AG09309 (cell line): ENCODE measurements around the gene NOS3.

Experiments used
- DNase-seq: peaks from one replicate; pipeline ENCODE4 v3.0.0-alpha.2; 2010; ENCODE audit warnings: low read depth
- H3K4me3 ChIP-seq: 2 replicates; pipeline ENCODE4 v1.5.1; 2011; ENCODE audit warnings: mild to moderate bottlenecking, low read depth, low read length, moderate library complexity; ENCODE audit not compliant: control insufficient read depth
- TF ChIP-seq, protein P1 (sequence below): IDR thresholded peaks from 2 replicates; pipeline ENCODE4 v1.5.1; 2011; ENCODE audit warnings: mild to moderate bottlenecking, low read depth, low read length, inconsistent platforms; ENCODE audit not compliant: insufficient read depth, control insufficient read depth; ENCODE audit errors: missing control alignments

NOS3 gene

DNA sequence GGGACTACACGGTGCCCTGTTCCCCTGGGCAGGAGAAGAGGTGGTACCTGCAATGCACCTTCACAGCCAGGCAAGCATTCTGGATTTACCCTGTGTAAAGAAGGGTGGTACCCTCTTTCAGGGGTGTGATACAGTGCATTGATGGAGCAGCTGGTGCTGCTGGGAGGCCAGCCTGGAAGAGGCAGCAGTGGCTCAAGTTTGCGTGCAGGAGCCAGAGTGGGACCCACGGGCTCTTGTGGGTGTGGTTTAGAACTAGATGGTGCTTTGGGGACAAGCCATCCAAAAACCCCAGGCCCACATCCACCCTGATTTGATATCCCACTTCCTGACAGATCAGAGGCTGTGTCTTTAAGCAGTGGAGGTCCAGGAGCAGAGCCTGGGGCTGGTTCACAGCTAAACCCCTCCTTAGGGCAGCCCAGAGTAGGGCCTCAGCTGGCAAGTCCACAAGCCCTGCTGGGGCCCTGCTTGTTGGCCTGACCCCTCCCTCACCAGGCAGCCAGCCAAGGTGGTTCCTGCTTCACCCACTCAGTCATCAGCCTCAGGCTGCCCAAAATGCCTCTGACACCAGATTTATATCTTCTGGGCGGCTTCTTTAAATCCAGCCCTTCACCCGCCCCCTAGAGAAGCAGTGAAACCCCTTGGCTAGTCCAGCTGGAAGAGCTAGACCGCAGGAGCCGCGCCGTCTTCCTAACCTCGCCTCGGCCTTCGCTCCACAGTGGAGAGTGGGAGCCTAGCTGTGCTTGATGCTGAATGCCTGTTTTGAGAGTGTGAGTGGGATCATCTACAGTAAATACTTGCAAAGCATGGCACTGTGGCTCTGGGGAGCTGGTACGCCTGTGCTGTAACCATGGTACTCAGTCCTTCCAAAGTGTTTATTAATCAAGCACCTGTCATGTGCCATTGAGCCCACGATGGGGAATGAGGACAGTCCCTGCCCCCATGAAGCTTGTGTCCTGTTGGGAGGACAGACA lies 56.1 kb downstream of the NOS3 start:
- TF ChIP-seq, protein P1, sequence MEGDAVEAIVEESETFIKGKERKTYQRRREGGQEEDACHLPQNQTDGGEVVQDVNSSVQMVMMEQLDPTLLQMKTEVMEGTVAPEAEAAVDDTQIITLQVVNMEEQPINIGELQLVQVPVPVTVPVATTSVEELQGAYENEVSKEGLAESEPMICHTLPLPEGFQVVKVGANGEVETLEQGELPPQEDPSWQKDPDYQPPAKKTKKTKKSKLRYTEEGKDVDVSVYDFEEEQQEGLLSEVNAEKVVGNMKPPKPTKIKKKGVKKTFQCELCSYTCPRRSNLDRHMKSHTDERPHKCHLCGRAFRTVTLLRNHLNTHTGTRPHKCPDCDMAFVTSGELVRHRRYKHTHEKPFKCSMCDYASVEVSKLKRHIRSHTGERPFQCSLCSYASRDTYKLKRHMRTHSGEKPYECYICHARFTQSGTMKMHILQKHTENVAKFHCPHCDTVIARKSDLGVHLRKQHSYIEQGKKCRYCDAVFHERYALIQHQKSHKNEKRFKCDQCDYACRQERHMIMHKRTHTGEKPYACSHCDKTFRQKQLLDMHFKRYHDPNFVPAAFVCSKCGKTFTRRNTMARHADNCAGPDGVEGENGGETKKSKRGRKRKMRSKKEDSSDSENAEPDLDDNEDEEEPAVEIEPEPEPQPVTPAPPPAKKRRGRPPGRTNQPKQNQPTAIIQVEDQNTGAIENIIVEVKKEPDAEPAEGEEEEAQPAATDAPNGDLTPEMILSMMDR = no peak
- no peak for DNase-seq
- H3K4me3 ChIP-seq = no peak overlapping the region

DNA sequence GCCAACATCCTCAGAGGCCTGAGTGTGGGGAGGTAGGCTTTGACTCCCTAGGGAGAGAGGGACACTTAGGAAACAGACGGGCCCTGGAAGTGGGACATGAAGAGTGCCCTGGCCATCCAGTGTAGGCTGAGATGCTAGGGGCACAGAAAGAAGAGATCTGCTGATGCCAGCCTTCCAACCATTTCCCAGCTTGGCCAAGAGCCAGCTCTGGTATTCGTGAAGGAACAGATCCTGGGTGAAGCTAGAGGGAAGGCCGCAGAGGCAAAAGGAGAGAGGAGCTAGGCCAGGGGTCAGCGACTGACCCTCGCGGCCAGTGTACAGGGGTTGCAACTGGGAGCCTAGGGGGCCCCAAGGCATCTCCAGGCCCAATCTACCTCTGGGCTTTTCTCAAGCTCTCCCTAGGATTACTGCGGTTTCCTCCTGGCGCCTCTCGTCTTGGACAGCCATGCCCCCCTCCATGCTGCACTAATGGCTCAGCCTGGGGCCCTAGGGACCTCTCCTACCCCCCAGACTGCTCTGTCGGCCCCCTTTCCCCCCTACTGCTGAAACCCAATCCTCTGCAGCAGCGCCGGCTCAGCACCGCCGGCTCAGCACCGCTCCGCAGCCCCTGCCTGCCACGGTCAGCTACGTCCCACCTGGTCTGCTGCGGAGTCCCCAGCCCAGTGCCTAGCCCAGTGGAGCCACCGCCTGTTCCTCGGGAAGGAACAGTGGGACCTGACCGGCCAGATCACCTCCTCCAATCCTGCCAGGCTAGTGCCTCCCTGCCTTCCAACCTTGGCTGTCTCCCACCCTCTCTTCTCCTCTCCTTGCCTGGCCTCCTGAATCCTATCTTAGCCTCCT lies 57.4 kb downstream of the NOS3 start, which contains the start of gene ASIC3:
TSS of gene ASIC3 (plus strand) at position 556 of the 840 bp plus-strand sequence. CDS start 355 bp downstream, outside the sequence.
- H3K4me3 ChIP-seq = no peak within 1 kb of the TSS
- DNase-seq = no peak
- TF ChIP-seq, protein P1 = no peak

DNA sequence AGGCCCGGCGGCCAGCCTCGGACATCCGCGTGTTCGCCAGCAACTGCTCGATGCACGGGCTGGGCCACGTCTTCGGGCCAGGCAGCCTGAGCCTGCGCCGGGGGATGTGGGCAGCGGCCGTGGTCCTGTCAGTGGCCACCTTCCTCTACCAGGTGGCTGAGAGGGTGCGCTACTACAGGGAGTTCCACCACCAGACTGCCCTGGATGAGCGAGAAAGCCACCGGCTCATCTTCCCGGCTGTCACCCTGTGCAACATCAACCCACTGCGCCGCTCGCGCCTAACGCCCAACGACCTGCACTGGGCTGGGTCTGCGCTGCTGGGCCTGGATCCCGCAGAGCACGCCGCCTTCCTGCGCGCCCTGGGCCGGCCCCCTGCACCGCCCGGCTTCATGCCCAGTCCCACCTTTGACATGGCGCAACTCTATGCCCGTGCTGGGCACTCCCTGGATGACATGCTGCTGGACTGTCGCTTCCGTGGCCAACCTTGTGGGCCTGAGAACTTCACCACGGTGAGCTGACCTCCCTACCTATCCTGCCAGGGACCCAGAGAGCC lies 58.2 kb downstream of the NOS3 start:
- TF ChIP-seq, protein P1 = no peak
- no peak overlapping the region for H3K4me3 ChIP-seq

DNA sequence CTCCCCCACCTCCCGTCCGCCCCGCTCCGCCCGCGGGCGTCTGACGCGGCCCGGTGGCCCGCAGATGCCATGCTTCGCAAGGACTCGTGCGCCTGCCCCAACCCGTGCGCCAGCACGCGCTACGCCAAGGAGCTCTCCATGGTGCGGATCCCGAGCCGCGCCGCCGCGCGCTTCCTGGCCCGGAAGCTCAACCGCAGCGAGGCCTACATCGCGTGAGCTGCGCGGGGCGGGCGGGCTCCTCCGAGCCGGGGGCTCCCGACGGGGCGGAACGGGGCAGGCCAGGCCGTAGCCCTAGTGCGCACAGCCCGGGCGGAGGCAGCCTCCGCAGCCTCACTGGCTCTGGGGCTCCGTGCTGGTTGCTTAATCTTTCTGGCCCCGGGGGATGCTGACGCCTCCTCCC lies 60.3 kb downstream of the NOS3 start:
- H3K4me3 ChIP-seq = no peak overlapping the region
- DNase-seq = no peak
- TF ChIP-seq, protein P1 = no peak

More for the DNA sequence above, 58.2 kb downstream of the NOS3 start:
- DNase-seq = no peak

DNA sequence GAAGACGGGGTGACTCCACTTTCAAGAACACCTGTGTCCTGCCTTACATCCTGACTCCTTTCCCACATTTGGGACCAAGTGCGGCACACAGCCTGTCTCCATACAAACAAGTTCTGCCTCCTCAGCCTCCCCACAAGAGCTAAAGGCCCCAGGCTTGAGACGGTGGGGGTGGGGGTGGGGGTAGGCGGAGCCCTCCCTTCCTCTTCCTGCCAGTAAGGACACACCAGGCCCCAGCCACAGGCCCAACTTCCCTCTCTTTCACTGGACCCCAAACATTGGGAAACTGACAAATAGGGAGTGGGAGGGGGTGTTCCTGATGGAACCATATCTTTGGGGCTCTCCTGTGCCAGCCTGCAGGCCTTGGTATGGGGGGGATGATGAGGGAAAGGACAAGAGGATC lies 62.3 kb downstream of the NOS3 start:
- no peak for DNase-seq
- TF ChIP-seq, protein P1 = no peak
- no peak overlapping the region for H3K4me3 ChIP-seq

DNA sequence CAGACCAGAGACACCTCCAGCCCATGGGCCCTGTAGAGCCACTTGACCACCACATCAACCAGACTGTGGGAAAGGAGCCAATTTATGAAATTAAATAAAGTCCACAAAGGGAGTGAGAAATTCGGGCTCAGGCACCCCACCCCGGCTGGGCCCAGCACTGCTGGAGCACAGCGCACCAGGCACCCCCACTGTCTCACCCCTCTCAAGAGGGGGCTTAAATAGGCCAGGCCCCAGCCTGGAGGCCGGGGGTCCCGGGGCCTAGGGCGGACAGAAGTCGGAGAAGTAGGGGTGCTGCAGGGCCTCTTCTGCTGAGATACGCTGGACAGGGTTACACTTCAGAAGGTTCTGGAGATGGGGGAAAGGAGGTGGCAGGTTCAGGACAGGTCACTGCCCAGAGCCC lies 62.9 kb downstream of the NOS3 start:
- no peak for DNase-seq
- TF ChIP-seq, protein P1 = no peak
- no peak overlapping the region for H3K4me3 ChIP-seq
